ENCODE measurements around the gene SYT2.

DNA sequence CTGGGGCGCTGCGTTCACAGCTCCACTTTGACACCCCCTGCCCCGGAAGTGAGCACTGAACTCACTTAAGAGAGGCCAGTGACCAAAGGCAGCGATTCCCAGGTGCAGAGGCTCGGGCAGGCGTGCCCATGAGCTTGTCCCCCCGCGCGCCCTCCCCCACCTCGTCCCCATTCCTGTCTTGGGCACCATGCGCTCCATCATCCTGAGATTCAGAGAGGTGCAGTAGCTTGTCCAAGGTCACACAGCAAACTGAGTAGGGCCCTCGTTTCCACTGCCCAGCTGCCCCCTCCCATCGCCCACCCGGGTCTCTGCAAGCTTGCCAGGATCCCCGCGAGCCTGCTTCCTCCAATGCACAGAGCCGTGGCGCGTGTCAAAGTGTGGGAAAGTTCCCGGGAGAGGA, 68.0 kb downstream of the SYT2 start:
- TF ChIP-seq POLR2A (IDR thresholded peaks at IDR 0.05; ENCODE audit: low read length) (no peak), GATA1 (IDR thresholded peaks at IDR 0.05; ENCODE audit: low read depth, low read length) (no peak)

Data from erythroblast (primary cell).